NCI-H510A (cell line): ENCODE results near the gene IFITM10.
"Not testable (repeated sequence)": the region's sequence is repeated elsewhere in the genome, so short reads cannot be mapped to it uniquely, and the experiment has no call there.

Experiments used
- DNase-seq: peaks from one replicate; lab custom pipeline; 2025; lab: John Stamatoyannopoulos, UW

Gene IFITM10

DNA sequence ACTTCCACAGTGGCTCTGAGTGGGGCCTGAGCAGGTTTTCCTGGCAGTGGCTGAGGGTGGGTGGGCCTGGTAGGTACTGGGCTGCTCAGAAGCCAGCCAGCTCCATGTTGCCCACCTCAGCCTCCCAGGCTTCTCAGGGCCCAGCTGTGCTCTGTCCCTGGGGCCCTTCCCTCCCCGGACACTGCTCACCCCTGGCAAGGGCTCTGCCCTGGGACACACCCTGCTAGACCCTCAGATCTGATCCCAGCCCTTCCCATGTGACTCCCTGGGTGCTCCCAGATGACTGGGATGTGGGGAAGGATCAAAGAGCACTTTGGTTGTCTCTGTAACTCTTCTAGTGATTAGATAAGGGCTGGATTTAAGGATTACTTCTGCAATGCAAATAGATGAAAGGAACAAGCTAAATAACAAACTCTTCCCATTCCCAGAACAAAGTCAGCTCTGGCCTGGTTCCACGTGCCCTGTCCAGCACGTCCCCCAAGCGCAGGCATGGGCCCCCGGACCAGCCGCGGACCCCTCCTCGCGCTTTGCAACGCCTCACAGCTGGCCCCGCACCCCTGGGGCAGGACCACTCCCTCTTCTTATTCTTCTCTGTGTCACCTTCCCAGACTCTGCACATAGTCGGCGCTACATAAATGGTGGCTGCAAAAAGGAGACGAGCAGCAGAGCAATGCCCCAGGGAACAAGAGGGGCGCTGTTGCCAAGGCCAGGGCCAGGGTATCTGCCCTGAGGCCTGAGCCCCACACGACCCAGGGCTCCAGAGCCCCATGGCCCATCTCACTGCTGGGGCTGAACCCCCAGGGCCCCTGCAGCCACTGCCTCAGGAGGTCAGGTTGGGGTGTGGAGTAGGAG, 59.1 kb downstream of the IFITM10 start:
- DNase-seq: no peak

DNA sequence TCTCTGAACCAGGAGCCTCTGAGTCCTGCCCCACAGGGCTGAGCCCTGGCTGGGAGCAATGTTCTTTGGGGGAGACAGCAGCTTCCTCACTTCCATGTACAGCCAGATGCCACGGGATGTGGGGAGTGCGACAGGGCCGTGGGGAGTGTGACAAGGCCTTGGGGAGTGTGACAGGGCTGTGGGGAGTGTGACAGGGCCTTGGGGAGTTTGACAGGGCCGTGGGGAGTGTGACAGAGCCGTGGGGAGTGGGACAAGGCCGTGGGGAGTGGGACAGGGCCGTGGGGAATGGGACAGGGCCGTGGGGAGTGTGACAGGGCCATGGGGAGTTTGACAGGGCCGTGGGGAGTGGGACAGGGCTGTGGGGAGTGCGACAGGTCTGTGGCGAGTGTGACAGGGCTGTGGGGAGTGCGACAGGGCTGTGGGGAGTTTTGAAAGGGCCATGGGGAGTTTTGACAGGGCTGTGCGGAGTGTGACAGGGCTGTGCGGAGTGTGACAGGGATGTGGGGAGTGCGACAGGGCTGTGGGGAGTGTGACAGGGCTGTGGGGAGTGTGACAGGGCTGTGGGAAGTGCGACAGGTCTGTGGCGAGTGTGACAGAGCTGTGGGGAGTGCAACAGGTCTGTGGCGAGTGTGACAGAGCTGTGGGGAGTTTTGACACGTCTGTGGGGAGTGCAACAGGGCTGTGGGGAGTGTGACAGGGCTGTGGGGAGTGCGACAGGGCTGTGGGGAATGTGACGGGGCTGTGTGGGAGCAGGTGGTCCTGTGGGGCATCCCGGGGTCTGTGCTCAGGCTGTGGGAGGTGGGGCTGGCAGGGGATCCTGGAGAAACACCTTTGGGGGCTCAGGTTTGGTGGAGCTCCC, 60.0 kb downstream of the IFITM10 start:
- no peak for DNase-seq

- DNase-seq: not testable (repeated sequence)
These were observed 60.9 kb downstream of the IFITM10 start for GRCh38 chr11:1689250-1690166.

DNA sequence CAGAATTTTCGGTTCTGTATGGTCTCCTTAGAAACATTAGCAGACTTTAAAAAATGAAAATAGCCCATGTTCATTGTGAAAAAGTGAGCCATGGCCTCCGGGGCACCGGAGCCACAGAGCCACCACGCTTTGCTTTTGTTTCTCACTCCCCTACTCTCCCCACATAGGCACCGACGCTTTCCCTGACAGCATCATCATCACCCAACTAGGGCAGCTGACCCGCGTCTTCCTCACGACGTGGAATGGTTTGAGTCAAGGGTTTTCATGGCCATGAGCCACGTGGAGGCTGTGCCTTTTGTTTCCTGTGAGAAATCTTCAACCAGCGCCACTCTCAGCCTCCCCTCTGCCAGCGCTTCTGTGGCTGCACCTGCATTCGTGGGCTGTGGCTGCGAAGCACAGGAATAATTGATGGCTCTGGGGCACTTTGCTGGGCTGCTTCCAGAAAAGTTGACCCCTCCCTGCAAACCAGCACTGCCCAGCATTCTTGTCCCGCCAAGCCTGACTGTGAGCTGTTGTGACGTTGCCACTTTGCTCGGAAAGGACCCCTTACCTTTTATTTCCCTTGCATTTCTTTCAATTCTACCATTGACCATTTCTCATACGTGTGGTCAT, 62.0 kb downstream of the IFITM10 start:
- not testable (repeated sequence) for DNase-seq

DNA sequence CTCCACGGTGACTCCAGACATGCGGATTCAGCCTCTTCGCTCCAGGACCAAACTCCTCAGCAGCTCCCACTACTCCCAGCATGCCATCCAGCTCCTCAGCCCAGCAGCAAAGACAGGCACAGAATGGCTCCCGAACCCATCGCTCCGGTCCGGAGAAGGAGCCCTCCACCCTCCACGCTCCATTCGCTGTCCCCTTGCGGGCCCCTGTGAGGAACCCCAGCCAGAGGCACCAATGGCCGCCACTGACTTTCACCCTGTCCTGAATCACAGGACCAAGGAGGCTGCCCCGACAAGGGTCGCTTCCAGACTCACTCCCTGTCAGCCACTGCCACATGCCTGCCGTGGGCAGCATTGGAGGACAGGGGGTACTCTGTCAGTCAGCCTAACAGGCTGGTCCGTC, 64.2 kb downstream of the IFITM10 start:
- DNase-seq: not testable (repeated sequence)

- DNase-seq: not testable (repeated sequence)
These were observed 65.2 kb downstream of the IFITM10 start for GRCh38 chr11:1684886-1685874.

- DNase-seq: not testable (repeated sequence)
These were observed 66.4 kb downstream of the IFITM10 start for GRCh38 chr11:1683904-1684572.

- DNase-seq: not testable (repeated sequence)
These were observed 67.2 kb downstream of the IFITM10 start for GRCh38 chr11:1683216-1683615.
